ENCODE results near the gene ZNF451.

DNA sequence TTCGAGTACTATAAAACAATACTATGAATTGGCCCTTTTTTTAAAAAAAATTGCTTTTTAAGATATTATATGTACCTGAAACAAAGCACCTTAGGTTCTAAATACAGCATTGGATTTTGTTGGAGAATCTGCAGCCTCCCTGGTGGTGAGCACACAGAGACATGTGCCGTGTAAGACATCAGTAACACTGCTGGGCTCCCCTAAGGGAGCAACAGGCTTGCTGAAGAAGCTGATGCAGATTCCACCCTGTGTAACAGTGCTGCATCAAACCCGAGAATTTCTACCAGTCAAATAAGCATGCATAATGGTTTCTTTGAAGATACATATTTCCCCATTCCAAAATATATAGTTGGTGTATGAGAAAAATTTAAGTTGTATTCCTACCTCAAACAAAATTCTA, 26.1 kb upstream of the ZNF451 start:
- TF ChIP-seq, protein P1, sequence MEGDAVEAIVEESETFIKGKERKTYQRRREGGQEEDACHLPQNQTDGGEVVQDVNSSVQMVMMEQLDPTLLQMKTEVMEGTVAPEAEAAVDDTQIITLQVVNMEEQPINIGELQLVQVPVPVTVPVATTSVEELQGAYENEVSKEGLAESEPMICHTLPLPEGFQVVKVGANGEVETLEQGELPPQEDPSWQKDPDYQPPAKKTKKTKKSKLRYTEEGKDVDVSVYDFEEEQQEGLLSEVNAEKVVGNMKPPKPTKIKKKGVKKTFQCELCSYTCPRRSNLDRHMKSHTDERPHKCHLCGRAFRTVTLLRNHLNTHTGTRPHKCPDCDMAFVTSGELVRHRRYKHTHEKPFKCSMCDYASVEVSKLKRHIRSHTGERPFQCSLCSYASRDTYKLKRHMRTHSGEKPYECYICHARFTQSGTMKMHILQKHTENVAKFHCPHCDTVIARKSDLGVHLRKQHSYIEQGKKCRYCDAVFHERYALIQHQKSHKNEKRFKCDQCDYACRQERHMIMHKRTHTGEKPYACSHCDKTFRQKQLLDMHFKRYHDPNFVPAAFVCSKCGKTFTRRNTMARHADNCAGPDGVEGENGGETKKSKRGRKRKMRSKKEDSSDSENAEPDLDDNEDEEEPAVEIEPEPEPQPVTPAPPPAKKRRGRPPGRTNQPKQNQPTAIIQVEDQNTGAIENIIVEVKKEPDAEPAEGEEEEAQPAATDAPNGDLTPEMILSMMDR (conservative IDR thresholded peaks at IDR 0.05; ENCODE audit: low read length): no peak
- no peak for TF ChIP-seq EZH2phosphoT487 (IDR thresholded peaks at IDR 0.05; ENCODE audit: borderline replicate concordance)
